B cell (primary cell): ENCODE measurements around the gene ARHGEF6. TPM values are rescaled to one million over a fixed set of nuclear protein-coding genes. Genes with fewer than 3 reads are reported as not detected.

Experiments
- ATAC-seq: fragments of 200-7000 bp; cut with Tn5 transposase; one replicate; pipeline ENCODE4 v1.10.0; 2021; ENCODE audit warnings: low read depth, mild to moderate bottlenecking, moderate number of reproducible peaks, moderate library complexity
- CTCF ChIA-PET: fragments of 350-600 bp; sonication (Branson Sonifier 250); formaldehyde crosslinking; loops from one replicate; lab custom pipeline; 2021; ENCODE audit warnings: antibody characterized with exemption, inconsistent platforms; lab: Charles Lee
- POLR2A ChIA-PET: fragments of 350-600 bp; sonication (Branson Sonifier 250); formaldehyde crosslinking; loops from one replicate; lab custom pipeline; 2021; ENCODE audit warnings: antibody characterized with exemption; lab: Charles Lee
- DNase-seq: peaks from one replicate; pipeline ENCODE4 v3.0.0; 2013
- H2AFZ ChIP-seq: 2 replicates; pipeline ENCODE4 v1.6.1; 2012; ENCODE audit warnings: mild to moderate bottlenecking, low read depth, low read length; ENCODE audit not compliant: insufficient read depth, poor library complexity, severe bottlenecking
- H3K27ac ChIP-seq, 2 donors: 1 replicate in 1 of 2; 2 replicates in 1 of 2; pipeline ENCODE4 v1.5.1; 2012 to 2013; ENCODE audit warnings: low read length in 2 of 2, mild to moderate bottlenecking in 2 of 2, moderate library complexity in 1 of 2
- H3K27me3 ChIP-seq, 4 experiments: fragments of 200-600 bp in 1 of 4; sonication (generic) in 1 of 4; replicated peaks in 1 of 4; 1 replicate in 2 of 4; 2 replicates in 2 of 4; pipeline versions ENCODE4 v1.6.1 to v1.7.0; 2013 to 2016; ENCODE audit warnings: low read length in 3 of 4, mild to moderate bottlenecking in 2 of 4, mixed read lengths in 1 of 4, moderate library complexity in 1 of 4; ENCODE audit not compliant: insufficient read depth in 4 of 4, control insufficient read depth in 3 of 4; ENCODE audit errors: control extremely low read depth in 1 of 4
- H3K36me3 ChIP-seq, 2 experiments: replicated peaks in 1 of 2; 1 replicate in 1 of 2; 2 replicates in 1 of 2; pipeline versions ENCODE4 v1.6.1 to v1.7.1; 2013; ENCODE audit warnings: low read length in 1 of 2; ENCODE audit not compliant: insufficient read depth in 2 of 2, control insufficient read depth in 1 of 2; ENCODE audit errors: control extremely low read depth in 1 of 2, extremely low read depth in 1 of 2
- H3K4me1 ChIP-seq, 2 donors: fragments of 200-600 bp in 1 of 2; sonication (generic) in 1 of 2; 1 replicate in 1 of 2; 2 replicates in 1 of 2; pipeline versions ENCODE4 v1.5.1 to v1.6.1; 2013 to 2017; ENCODE audit warnings: low read length in 2 of 2; ENCODE audit not compliant: control insufficient read depth in 2 of 2, insufficient read depth in 2 of 2
- H3K4me2 ChIP-seq: replicated peaks from 2 replicates; pipeline ENCODE3; 2012; ENCODE audit warnings: mild to moderate bottlenecking, low read depth, low read length; ENCODE audit not compliant: poor library complexity, severe bottlenecking
- H3K4me3 ChIP-seq, 5 experiments: fragments of 200-600 bp in 1 of 5; sonication (generic) in 1 of 5; 1 replicate in 3 of 5; 2 replicates in 2 of 5; pipeline versions ENCODE4 v1.5.1 to v1.7.0; 2011 to 2016; ENCODE audit warnings: low read length in 4 of 5, mild to moderate bottlenecking in 4 of 5, low read depth in 2 of 5, control low read depth in 1 of 5, moderate library complexity in 1 of 5; ENCODE audit not compliant: insufficient read depth in 1 of 5; ENCODE audit errors: control extremely low read depth in 1 of 5, extremely low read depth in 1 of 5
- H3K79me2 ChIP-seq: fragments of 200-600 bp; sonication (generic); one replicate; pipeline ENCODE4 v1.6.0; 2016; ENCODE audit warnings: low read length; ENCODE audit not compliant: control insufficient read depth, insufficient read depth
- H3K9ac ChIP-seq: fragments of 200-600 bp; sonication (generic); 2 replicates; pipeline ENCODE4 v1.6.1; 2017; ENCODE audit warnings: mild to moderate bottlenecking, low read length, moderate library complexity
- H3K9me3 ChIP-seq, 3 donors: one replicate each; pipeline versions ENCODE4 v1.6.1 to v1.7.1; 2013; ENCODE audit warnings: low read length in 2 of 3; ENCODE audit not compliant: control insufficient read depth in 2 of 3, insufficient read depth in 1 of 3; ENCODE audit errors: control extremely low read depth in 1 of 3
- H4K20me1 ChIP-seq: 2 replicates; pipeline ENCODE4 v1.6.0; 2012; ENCODE audit warnings: mild to moderate bottlenecking, low read length; ENCODE audit not compliant: insufficient read depth, control insufficient read depth, poor library complexity, severe bottlenecking
- H3K27ac Mint-ChIP-seq: one replicate; pipeline ENCODE4 v1.8.0; 2021; ENCODE audit warnings: mixed read lengths
- H3K27me3 Mint-ChIP-seq: one replicate; pipeline ENCODE4 v1.8.0; 2021; ENCODE audit warnings: mixed read lengths
- H3K4me1 Mint-ChIP-seq: one replicate; pipeline ENCODE4 v1.8.0; 2021; ENCODE audit warnings: mixed read lengths
- H3K4me3 Mint-ChIP-seq: one replicate; pipeline ENCODE4 v1.8.0; 2021; ENCODE audit warnings: mixed read lengths
- H3K9me3 Mint-ChIP-seq: one replicate; pipeline ENCODE4 v1.8.0; 2022; ENCODE audit warnings: mixed read lengths; ENCODE audit not compliant: insufficient read depth
- CTCF ChIP-seq: fragments of 200-600 bp; IDR thresholded peaks from one replicate; pipeline ENCODE4 v1.8.0; 2022; ENCODE audit warnings: antibody characterized with exemption, mild to moderate bottlenecking
- EZH2 ChIP-seq: IDR thresholded peaks from 2 replicates; pipeline ENCODE4 v1.6.1; 2012; ENCODE audit warnings: borderline replicate concordance, low read depth, mild to moderate bottlenecking, moderate library complexity, low read length; ENCODE audit not compliant: insufficient read depth, poor library complexity, severe bottlenecking
- WGBS: methylation state at CpG from one replicate; pipeline ENCODE4 v1.1.5; 2013; ENCODE audit warnings: missing lambda C conversion rate; ENCODE audit not compliant: insufficient coverage; 5-methylcytosine and 5-hydroxymethylcytosine counted together
- intact Hi-C: fragments of 100-400 bp; cut with micrococcal nuclease; formaldehyde crosslinking; loops from one replicate; pipeline ENCODE4 v1.10.0; 2022
- polyA plus RNA-seq: library from polyadenylated mRNA; depleted of rRNA; stranded (reverse); fragments of >200 nt; gene quantifications from 2 replicates; pipeline ENCODE4 v1.2.3, GENCODE V29; 2012
- total RNA-seq, 2 donors: library from RNA; stranded (reverse); fragments of 120-200 nt in 1 of 2; gene quantifications; 1 replicate in 1 of 2; 2 replicates in 1 of 2; pipeline versions ENCODE4 v1.2.3 to v1.2.4, GENCODE V29; 2013 to 2022

ARHGEF6 gene
- total and polyA plus RNA-seq, 2 donors (not counting 1 experiment from before 2014, with no cell fraction given), result 29.6 to 43.4 TPM

DNA sequence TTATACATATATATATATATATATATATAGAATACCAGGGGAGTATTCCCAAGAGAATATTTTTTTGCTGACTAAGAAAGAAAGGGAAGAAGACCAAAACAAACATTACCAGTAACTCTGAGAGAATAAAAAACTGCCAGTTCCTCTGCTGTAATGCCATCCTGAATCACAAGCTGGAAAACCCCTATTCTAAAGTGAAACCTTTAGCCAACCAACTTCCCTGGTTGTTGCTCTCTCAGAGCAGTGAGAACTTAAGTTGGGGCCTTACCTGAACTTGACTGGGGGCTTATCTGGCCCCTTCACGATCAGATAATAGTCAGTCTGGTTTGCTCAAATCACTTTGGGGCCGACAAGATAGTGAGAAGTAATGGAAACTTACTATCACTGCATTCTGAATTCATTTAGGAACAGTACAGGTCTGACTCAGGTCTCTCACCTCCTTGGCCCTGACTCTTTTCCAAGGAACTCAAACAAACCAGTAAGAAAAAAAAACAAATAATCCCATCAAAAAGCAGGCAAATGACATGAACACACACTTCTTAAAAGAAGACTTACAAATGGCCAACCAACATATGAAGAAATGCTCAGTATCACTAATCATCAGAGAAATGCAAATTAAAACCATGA lies 70.3 kb downstream of the ARHGEF6 start:
- H3K79me2 ChIP-seq, result peaks cover 2% of the 10 kb centered on the region
- no peaks in the 10 kb centered on the region for H4K20me1 ChIP-seq
- CTCF ChIA-PET, result interaction anchor here (0.8 to 3.8 kb wide), 5 partner anchors 18 to 214 kb away, joined by 3 to 17 read pairs (median 6); partner anchors contain the start of gene RBMX
- DNase-seq, result peak; percentile 72
- H2AFZ ChIP-seq, result peak overlapping the region; percentile 17
- TF ChIP-seq CTCF (no peak), EZH2 (no peak)
- peak overlapping the region; percentile 95 for H3K27ac Mint-ChIP-seq
- peak overlapping the region; percentile 1 for H3K9ac ChIP-seq
- peaks cover 0 to 20% of the 10 kb centered on the region in 2 experiments for H3K36me3 ChIP-seq
- POLR2A ChIA-PET, result interaction anchor here (0.8 to 1.3 kb wide), 2 partner anchors 170 to 199 kb away, joined by 3 read pairs; partner anchors contain the start of gene RBMX
- H3K4me1 ChIP-seq, result peaks cover 19 to 25% of the 10 kb centered on the region in 2 donors
- H3K4me3 ChIP-seq, result peak overlapping the region in 1 of 5 experiments; percentile 1
- no peaks in the 10 kb centered on the region for H3K27me3 ChIP-seq
- H3K9me3 ChIP-seq, result no peaks in the 10 kb centered on the region
- peak overlapping the region; percentile 71 for H3K4me3 Mint-ChIP-seq
- peak; percentile 56 for ATAC-seq
- H3K27me3 Mint-ChIP-seq, result no peaks in the 10 kb centered on the region
- H3K27ac ChIP-seq, result peak overlapping the region; percentile 79 to 87
- H3K4me2 ChIP-seq, result peak overlapping the region; percentile 26
- intact Hi-C loops, result loop anchor here (2.0 kb wide), 1 partner anchor 56 kb away; no protein-coding TSS in a partner anchor
- no CpG with 5 or more reads among the region's 2 CpGs for WGBS
- peaks cover 30% of the 10 kb centered on the region for H3K4me1 Mint-ChIP-seq
- no peaks in the 10 kb centered on the region for H3K9me3 Mint-ChIP-seq

- no peak for ATAC-seq
- Histone ChIP-seq H3K9ac (no peak overlapping the region), H3K79me2 (peaks cover 2% of the 10 kb centered on the region), H3K9me3 (no peaks in the 10 kb centered on the region), H2AFZ (no peak overlapping the region), H3K36me3 (peaks cover 0 to 34% of the 10 kb centered on the region in 2 experiments), H4K20me1 (no peaks in the 10 kb centered on the region), H3K4me3 (no peak overlapping the region), H3K4me2 (no peak overlapping the region), H3K4me1 (peaks cover 10 to 16% of the 10 kb centered on the region in 2 donors), H3K27me3 (no peaks in the 10 kb centered on the region), H3K27ac (no peak overlapping the region)
- ChIA-PET CTCF (interaction anchor here (0.7 to 3.8 kb wide), 5 partner anchors 14 to 1923 kb away, joined by 3 to 17 read pairs (median 4); no protein-coding TSS in a partner anchor), POLR2A (no interaction called here)
- no peak for DNase-seq
- intact Hi-C loops, result no loop called here
- Mint-ChIP-seq H3K4me1 (peaks cover 16% of the 10 kb centered on the region), H3K9me3 (no peaks in the 10 kb centered on the region), H3K27me3 (no peaks in the 10 kb centered on the region), H3K4me3 (no peak overlapping the region), H3K27ac (no peak overlapping the region)
- WGBS, result no CpG with 5 or more reads among the region's 1 CpG
- TF ChIP-seq CTCF (peak; percentile 50), EZH2 (no peak)
These were observed 72.4 kb downstream of the ARHGEF6 start for GRCh38 chrX:136708348-136708747.
